NCI-H1694 (cell line): ENCODE data around the gene BTBD6.
A peak's percentile ranks its signal among the peaks of the same experiment; 100 is the strongest.
"Not testable (repeated sequence)": the region's sequence is repeated elsewhere in the genome, so short reads cannot be mapped to it uniquely, and the experiment has no call there.

Source experiments
- DNase-seq: peaks from one replicate; lab custom pipeline; 2025; lab: John Stamatoyannopoulos, UW

The BTBD6 gene

GRCh38 chr14:105269405-105269804 is 21.1 kb downstream of the BTBD6 start:
- DNase-seq: no peak

- no peak for DNase-seq
Measured at GRCh38 chr14:105271224-105271890, 23.0 kb downstream of the BTBD6 start.

DNA sequence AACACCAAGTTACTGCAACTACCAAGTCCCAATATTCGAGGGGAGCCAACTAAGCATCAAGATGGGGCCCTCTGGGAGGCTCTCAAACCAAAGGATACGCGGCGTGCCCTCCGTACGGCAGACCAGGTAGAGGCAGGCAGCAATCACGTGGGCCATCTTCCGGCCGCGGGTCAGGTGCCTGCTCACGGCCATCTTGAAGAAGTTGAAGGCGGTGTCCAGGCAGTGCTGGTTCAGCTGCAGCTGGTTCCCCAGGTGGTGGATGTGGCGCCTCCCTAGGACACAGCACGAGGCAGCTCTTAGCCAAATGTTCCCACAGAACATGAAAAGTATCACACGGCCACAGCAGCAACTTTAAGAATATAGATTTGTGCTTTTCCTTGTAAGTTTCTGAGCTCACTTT is 24.3 kb downstream of the BTBD6 start:
- no peak for DNase-seq

DNA sequence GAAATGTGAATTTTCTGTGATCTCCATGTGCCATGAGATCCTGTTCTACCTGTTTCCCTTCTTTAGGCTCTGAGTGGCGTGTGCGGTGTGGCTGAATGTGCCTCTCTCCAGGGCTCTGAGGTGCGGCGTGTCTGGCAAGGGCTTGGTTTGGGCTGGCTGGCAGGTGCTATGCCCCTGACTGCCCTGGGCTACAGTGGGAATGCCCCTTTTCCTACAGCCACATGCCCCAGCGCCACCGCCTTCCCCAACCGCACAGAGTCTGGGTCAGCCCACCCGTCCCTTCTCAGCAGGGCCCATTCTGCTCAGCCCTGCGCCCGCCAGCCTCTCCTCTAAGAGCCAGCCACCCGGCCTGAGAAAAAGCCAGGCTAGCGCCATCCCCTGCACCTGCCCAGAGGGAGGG is 24.7 kb downstream of the BTBD6 start:
- no peak for DNase-seq

DNA sequence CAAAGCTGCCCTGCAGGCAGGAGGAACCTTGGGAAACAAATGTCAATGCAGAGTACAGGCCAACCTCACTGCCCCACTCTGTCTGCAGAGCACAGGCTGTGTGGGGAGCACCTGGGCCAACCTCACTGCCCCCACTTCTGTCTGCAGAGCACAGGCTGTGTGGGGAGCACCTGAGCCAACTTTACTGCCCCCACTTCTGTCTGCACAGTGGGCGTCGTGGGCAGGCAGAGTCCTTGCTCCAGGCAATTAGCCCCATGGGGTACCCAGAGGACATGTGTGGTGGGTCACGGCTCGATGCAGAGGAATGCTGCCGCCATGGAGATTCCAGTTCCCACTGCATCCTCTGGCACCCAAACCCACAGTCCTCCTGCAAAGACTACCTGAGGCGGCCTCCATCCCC is 26.3 kb downstream of the BTBD6 start:
- DNase-seq: no peak

DNA sequence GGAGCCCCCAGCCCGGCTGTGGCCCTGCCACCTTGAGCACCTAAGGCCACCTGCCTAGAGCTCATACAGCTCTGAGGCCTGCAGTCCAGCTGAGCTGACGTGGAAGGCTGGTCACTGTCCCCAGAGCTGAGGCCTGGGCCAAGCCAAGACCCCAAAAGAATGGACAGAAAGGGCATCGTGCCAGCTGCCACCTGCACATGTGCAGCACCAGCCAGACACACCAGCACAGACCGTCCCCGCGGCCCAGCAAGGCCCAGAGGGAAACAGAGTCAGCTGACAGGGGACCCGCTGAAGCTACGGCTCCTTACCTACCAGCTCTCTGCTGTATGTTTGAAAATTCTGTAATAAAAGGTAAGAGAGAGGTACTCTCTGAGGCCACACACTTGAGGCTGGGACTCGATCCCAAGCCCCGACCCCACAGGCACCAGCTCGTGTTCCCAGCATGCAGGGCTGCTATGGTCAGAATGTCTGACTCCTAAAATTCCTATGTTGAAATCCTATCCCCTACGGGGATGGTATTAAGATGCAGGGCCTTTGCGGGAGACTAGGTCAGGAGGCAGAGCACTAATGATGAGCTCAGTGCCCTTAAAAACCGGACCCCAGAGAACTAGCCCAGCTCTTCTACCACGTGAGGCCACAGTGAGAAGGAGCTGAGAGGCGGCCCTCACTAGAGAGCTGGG is 27.1 kb downstream of the BTBD6 start:
- DNase-seq: no peak

DNA sequence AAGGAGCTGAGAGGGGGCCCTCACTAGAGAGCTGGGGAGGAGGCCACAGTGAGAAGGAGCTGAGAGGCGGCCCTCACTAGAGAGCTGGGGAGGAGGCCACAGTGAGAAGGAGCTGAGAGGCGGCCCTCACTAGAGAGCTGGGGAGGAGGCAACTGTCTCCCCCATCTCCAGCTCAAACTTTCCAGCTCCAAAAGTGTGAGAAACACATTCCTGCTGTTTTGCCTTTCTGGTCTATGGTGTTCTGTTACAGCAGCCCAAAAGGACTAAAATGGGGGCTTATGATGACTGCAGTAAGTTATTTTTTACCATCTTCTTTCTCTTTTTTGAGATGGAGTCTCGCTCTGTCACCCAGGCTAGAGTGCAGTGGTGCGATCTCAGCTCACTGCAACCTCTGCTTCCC is 29.1 kb downstream of the BTBD6 start:
- DNase-seq: not testable (repeated sequence)

- no peak for DNase-seq
Measured at GRCh38 chr14:105279642-105280361, 31.5 kb downstream of the BTBD6 start.

DNA sequence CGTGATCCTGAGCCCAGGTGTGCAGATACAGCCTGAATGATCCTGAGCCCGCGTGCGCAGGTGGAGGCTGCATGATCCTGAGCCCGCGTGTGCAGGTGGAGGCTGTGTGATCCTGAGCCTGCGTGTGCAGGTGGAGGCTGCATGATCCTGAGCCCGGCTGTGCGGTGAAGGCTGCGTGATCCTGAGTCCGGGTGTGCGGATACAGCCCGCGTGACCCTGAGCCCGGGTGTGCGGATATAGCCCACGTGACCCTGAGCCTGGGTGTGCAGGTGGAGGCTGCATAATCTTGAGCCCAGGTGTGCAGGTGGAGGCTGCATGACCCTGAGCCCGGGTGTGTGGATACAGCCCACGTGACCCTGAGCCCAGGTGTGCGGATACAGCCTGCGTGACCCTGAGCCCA is 32.2 kb downstream of the BTBD6 start:
- no peak for DNase-seq

DNA sequence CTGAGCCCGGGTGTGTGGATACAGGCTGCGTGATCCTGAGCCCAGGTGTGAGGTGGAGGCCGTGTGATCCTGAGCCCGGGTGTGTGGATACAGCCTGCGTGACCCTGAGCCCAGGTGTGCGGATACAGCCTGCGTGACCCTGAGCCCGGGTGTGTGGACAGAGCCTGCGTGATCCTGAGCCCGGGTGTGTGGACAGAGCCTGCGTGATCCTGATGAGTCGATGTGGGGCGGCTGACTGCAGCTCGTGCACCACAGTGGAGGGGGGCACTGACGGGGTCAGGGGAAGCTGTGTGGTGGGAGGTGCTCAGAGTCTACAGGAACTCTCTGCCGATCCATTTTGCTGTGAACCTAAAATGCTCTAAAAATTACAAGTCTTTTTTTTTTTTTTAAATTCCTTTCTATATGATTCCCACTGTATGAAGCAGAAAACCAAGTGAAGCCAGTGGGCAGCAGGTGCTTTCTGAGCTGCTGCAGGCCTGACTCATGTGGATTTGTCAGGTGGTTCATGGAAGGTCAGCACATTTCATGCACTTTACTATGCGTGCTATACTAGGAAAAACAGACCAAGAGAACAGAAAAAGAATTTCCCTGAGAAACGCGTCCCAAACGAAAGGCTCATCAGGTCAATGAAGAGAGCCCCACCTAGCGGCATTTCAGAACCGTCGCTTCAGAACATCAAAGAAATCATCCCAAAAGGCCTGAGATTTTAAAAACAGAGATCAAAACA is 33.2 kb downstream of the BTBD6 start:
- DNase-seq: peak; percentile 94

DNA sequence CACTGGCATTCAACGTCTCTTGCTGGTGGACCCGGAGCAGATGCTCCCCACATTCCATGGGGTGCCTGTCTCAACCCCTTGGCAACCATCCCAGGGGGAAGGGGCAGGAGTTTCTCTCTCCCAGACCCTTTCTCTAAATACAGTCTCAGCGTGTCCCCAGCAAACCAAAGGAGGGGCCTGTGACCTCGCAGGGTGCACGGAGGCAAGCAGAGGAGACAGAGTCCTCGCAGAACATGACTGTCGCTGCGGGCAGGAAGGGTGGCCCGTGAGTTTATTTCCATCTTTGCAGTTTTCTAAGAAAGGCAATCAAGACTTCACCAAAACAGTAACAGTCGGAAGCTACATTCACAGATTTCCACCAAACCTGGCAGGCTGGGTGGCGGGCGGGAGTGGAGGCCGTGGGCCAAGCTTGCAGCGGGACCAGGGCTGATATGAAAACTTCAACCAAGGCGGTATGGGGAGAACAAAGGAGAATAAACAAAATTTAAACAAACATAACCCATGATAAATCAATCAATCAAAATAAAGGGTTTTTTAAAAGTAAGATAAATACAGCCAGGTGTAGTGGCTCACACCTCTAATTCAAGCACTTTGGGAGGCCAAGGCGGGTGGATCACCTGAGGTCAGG is 33.9 kb downstream of the BTBD6 start:
- DNase-seq: no peak

- DNase-seq: no peak
Measured at GRCh38 chr14:105283028-105283427, 34.7 kb downstream of the BTBD6 start.

DNA sequence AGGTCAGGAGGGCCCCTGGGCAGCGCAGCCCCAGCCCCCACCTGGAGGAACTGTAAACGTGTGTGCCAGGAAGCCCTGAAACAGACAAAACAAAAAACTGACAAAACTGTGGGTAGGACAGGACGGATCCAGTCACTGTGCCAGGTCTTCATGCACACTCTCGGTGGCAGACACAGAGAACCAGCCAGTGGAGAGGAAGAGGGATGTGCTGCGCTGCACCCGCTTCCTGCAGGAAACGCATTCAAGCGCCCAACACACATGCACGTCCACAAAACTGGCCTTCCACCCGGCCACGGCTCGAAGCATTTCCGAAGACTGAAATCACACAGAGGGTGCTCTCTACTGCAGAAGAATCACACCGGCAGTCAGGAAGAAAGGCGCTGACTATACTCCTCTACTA is 35.6 kb downstream of the BTBD6 start:
- DNase-seq: no peak

DNA sequence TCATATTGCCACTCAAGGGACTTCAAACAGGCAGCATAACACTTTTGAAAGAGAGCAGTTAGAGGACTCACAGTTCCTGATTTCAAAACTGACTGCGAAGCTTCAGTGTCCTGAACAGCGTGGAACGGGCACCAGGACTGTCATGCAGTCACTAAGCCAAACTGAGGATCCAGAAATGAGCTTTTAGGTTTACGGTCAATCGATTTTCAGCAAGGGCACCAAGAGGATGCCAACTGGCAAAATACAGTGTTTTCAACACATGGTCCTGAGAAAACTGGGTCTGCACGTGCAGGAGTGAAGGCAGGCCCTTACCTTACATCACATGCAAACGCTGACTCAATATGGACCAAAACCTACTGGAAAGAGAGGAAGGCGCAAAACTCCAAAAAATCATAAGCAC is 36.8 kb downstream of the BTBD6 start:
- DNase-seq: no peak

- no peak for DNase-seq
Measured at GRCh38 chr14:105286759-105287144, 38.4 kb downstream of the BTBD6 start.

DNA sequence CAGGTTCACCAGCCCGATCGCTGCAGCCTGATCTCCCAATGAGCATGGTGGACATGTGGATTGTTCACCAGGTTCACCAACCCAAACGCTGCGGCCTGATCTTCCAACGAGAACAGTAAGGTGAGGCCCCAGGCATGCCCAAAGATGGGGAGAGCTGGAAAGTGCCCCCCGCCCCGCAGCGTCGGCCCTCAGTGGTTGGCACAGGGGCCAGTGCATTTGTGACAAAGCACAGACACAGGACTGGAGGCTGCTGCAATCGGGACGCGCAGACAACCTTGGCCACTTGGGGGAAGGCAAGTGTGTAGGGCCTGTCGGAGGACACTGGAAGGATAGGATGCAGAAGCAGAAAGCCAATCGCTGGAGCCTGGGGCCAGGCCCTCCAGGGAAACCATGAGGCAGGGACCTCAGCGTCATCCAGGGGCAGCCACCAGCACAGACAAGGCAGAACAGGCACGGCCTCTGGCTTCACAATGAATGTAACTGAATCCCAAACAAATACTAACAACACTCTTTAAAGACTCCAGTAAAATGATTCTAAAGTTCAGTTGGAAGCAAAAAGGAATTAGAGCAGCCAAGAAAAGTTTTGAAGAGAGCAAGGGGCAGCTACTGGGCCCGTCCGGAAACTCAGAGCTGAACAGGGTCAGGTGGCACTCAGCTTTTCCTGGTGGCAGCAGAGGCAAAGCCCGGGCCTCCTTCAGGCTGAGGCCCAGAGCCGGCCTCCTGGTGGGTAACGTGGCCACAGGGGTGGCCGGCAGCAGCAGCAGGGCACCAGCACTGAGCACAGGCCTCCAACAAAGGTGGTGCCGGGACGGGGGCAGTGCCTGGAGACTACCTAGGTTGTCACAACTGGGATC is 39.1 kb downstream of the BTBD6 start:
- DNase-seq: no peak

DNA sequence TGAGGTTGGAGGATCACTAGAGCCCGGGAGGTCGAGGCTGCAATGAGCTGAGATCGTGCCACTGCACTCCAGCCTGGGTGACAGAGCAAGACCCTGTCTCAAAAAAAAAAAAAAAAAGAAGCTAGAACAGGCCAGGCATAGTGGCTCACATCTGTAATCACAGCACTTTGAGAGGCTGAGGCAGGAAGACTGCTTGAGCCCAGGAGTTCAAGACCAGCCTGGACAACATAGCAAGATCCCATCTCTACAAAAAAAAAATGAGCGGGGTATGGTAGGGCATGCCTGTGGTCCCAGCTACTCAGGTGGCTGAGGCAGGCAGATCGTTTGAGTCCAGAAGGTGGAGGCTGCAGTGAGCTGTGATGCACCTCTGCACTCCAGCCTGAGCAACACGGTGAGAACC is 40.6 kb downstream of the BTBD6 start:
- not testable (repeated sequence) for DNase-seq

GRCh38 chr14:105290621-105291346 is 42.5 kb downstream of the BTBD6 start:
- no peak for DNase-seq

DNA sequence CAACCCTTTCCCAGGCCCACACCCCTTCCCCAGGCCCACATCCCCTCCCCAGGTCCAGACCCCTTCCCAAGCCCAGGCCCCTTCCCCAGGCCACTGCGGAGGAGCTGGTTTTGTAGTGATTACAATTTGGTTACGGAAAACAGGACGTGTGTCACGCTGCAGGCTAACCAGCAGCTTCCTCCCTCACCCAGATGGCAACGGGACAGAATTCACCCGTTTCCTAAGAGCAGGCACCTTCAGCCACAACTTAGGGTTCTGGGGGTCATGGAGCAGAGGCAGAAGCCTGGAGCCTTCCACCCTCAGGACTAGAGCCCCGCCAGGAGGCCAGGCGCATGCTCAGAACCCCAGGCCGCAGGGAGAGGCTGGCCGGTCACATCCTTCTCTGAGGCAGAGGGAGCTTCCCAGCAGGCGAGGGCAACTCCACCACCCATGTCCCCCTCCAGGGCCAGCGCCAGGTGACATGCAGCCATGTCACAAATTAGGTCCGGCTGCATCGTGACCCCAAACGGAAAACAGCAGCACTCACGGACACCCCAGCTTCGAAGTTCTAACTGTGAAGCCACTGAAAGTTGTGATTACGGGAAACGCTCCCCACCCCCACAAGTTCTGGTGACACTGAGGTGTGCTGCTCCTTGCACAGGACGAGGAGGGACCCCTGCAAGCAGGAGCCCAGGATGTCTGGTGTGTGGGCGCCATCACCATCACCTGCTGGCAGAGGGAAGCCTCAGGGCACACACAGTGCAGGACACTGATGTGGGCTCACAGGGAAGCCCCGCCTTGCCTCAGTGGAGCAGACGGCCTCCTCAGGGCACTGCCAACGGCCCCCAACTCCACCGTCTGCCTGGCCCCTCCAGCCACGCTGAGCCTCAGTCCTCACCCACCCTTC is 44.7 kb downstream of the BTBD6 start:
- no peak for DNase-seq
